RWPE2 (cell line): ENCODE measurements around the gene LAMA3.

ENCODE experiments used
- ATAC-seq: fragments of 200-7000 bp; cut with Tn5 transposase; 3 replicates; pipeline ENCODE4 v1.9.1; 2021; ENCODE audit warnings: low read depth
- DNase-seq: peaks from one replicate; pipeline ENCODE4 v3.0.0-alpha.2; 2020; ENCODE audit warnings: low spot score
- H3K27ac ChIP-seq: fragments of 450-650 bp; 2 replicates; pipeline ENCODE4 v1.5.1; 2017; ENCODE audit warnings: mild to moderate bottlenecking; ENCODE audit not compliant: poor library complexity, severe bottlenecking
- H3K27me3 ChIP-seq: fragments of 250-450 bp; sonication (Bioruptor Pico); 2 replicates; pipeline ENCODE4 v1.5.1; 2021; ENCODE audit warnings: mild to moderate bottlenecking, moderate library complexity; ENCODE audit not compliant: insufficient read depth, poor library complexity, severe bottlenecking
- H3K36me3 ChIP-seq: fragments of 250-450 bp; sonication (Bioruptor Pico); 2 replicates; pipeline ENCODE4 v1.5.1; 2020; ENCODE audit warnings: low read depth, mild to moderate bottlenecking, moderate library complexity
- H3K4me1 ChIP-seq: fragments of 250-450 bp; sonication (Bioruptor Pico); 2 replicates; pipeline ENCODE4 v1.5.1; 2021; ENCODE audit warnings: mild to moderate bottlenecking, moderate library complexity; ENCODE audit not compliant: insufficient read depth, poor library complexity, severe bottlenecking
- H3K4me3 ChIP-seq: fragments of 250-450 bp; sonication (Bioruptor Pico); 2 replicates; pipeline ENCODE4 v1.5.1; 2021; ENCODE audit warnings: mild to moderate bottlenecking, moderate library complexity; ENCODE audit not compliant: severe bottlenecking
- H3K9me3 ChIP-seq: fragments of 250-450 bp; sonication (Bioruptor Pico); 2 replicates; pipeline ENCODE4 v1.5.1; 2021; ENCODE audit warnings: mild to moderate bottlenecking, moderate library complexity; ENCODE audit not compliant: severe bottlenecking
- CTCF ChIP-seq: fragments of 450-650 bp; IDR thresholded peaks from one replicate; pipeline ENCODE4 v1.5.1; 2017; ENCODE audit warnings: mild to moderate bottlenecking, moderate library complexity; ENCODE audit not compliant: poor library complexity, severe bottlenecking

LAMA3 gene

GRCh38 chr18:23876921-23877320, 187.7 kb downstream of the LAMA3 start:
- no peaks in the 10 kb centered on the region for H3K9me3 ChIP-seq
- DNase-seq: no peak
- TF ChIP-seq CTCF: no peak
- H3K27me3 ChIP-seq: no peaks in the 10 kb centered on the region
- ATAC-seq: no peak
- H3K4me3 ChIP-seq: no peak overlapping the region
- H3K36me3 ChIP-seq: peaks cover 90% of the 10 kb centered on the region
- peak overlapping the region; percentile 96 for H3K27ac ChIP-seq
- H3K4me1 ChIP-seq: peaks cover 40% of the 10 kb centered on the region

GRCh38 chr18:23877371-23877770, 188.1 kb downstream of the LAMA3 start:
- DNase-seq: no peak
- peaks cover 94% of the 10 kb centered on the region for H3K36me3 ChIP-seq
- H3K27ac ChIP-seq: peak overlapping the region; percentile 96
- no peaks in the 10 kb centered on the region for H3K9me3 ChIP-seq
- peaks cover 40% of the 10 kb centered on the region for H3K4me1 ChIP-seq
- no peak for TF ChIP-seq CTCF
- no peak overlapping the region for H3K4me3 ChIP-seq
- ATAC-seq: no peak
- H3K27me3 ChIP-seq: no peaks in the 10 kb centered on the region

- no peaks in the 10 kb centered on the region for H3K27me3 ChIP-seq
- DNase-seq: no peak
- no peak for ATAC-seq
These were observed 189.2 kb downstream of the LAMA3 start for GRCh38 chr18:23878336-23878900.

GRCh38 chr18:23879126-23879525, 189.9 kb downstream of the LAMA3 start:
- H3K27ac ChIP-seq: peak overlapping the region; percentile 96
- no peak for DNase-seq
- no peaks in the 10 kb centered on the region for H3K27me3 ChIP-seq
- H3K36me3 ChIP-seq: peaks cover 99% of the 10 kb centered on the region
- no peak overlapping the region for H3K4me3 ChIP-seq
- no peaks in the 10 kb centered on the region for H3K9me3 ChIP-seq
- ATAC-seq: no peak
- TF ChIP-seq CTCF: no peak
- H3K4me1 ChIP-seq: peaks cover 57% of the 10 kb centered on the region

More at GRCh38 chr18:23878336-23878900, 189.2 kb downstream of the LAMA3 start:
- no peaks in the 10 kb centered on the region for H3K9me3 ChIP-seq
- H3K4me1 ChIP-seq: peaks cover 50% of the 10 kb centered on the region
- no peak for TF ChIP-seq CTCF
- no peak overlapping the region for H3K4me3 ChIP-seq
- H3K36me3 ChIP-seq: peaks cover 99% of the 10 kb centered on the region
- H3K27ac ChIP-seq: peak overlapping the region; percentile 96

- H3K36me3 ChIP-seq: peaks cover 99% of the 10 kb centered on the region
- DNase-seq (no peak), ATAC-seq (no peak)
- no peaks in the 10 kb centered on the region for H3K27me3 ChIP-seq
- no peak for TF ChIP-seq CTCF
- peak overlapping the region; percentile 96 for H3K27ac ChIP-seq
- no peaks in the 10 kb centered on the region for H3K9me3 ChIP-seq
- H3K4me1 ChIP-seq: peaks cover 61% of the 10 kb centered on the region
- H3K4me3 ChIP-seq: no peak overlapping the region
These were observed 190.3 kb downstream of the LAMA3 start for GRCh38 chr18:23879544-23879943.
